GM21786 (cell line): ENCODE measurements around the gene GSKIP.

Experiments
- ATAC-seq: cut with Tn5 transposase; IDR thresholded peaks from one replicate; pipeline ENCODE4 v1.9.1; 2021; ENCODE audit not compliant: unreplicated experiment

Gene GSKIP

GRCh38 chr14:96416292-96416691, 53.0 kb downstream of the GSKIP start:
- no peak for ATAC-seq

GRCh38 chr14:96417254-96417653, 53.9 kb downstream of the GSKIP start:
- no peak for ATAC-seq

- no peak for ATAC-seq
Measured at GRCh38 chr14:96418075-96418474, 54.7 kb downstream of the GSKIP start.

GRCh38 chr14:96421236-96421635, 57.9 kb downstream of the GSKIP start:
- ATAC-seq = no peak

- ATAC-seq = no peak
Measured at GRCh38 chr14:96422992-96423391, 59.7 kb downstream of the GSKIP start.

GRCh38 chr14:96423446-96424108, 60.3 kb downstream of the GSKIP start:
- ATAC-seq = no peak

GRCh38 chr14:96424109-96424989, 61.0 kb downstream of the GSKIP start:
- peak; percentile 70 for ATAC-seq

GRCh38 chr14:96434040-96434439, 70.7 kb downstream of the GSKIP start:
- ATAC-seq = no peak
